Brain pericyte (primary cell): ENCODE data around the gene TAS2R10.
"Not testable (repeated sequence)": the region's sequence is repeated elsewhere in the genome, so short reads cannot be mapped to it uniquely, and the experiment has no call there.

ENCODE experiments used
- DNase-seq: peaks from one replicate; pipeline ENCODE4 v3.0.0-alpha.2; 2012; ENCODE audit warnings: low read depth, low spot score

The TAS2R10 gene, protein sequence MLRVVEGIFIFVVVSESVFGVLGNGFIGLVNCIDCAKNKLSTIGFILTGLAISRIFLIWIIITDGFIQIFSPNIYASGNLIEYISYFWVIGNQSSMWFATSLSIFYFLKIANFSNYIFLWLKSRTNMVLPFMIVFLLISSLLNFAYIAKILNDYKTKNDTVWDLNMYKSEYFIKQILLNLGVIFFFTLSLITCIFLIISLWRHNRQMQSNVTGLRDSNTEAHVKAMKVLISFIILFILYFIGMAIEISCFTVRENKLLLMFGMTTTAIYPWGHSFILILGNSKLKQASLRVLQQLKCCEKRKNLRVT

DNA sequence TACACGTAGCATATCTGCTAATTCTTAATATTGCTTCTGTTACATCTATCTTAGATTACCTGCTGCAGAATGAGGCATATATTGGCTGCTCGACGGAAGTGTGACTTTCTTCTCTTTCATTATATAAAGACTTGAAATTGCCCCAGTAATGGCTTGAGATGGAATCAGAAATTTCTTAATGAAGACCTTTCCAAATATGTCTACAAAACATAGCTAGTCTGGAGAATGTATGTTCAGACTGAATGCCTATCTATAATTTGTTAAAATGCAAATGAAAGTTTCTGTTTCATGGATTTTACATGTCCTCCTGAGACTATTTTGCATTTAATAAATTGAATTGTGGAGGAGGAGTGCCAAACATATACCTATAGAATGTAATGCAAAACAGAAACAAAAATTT is at the start of gene TAS2R10:
TAS2R10 (minus strand) TSS at position 101 of the 400 bp plus-strand sequence; CDS start at position 12, 89 bp downstream.
- DNase-seq, result no peak

DNA sequence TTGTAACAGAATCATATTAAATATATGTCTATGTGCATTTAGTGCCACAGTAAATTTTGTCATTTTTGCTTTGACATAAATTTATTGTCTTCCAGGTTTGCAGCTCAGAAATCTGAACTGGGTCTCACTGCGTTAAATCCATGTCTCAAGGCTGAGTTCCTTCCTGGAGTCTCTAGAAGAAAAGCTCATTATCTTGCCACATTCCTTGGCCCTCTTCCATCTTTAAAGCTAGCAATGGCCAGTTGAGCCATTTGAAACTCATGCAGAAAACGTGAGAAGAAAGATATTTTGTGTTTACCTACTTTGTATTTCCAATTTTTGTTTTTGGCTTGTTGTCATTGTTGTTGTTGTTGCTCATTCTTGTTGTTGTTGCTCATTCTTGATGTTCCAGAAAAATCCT is 47.2 kb upstream of the TAS2R10 start:
- no peak for DNase-seq

DNA sequence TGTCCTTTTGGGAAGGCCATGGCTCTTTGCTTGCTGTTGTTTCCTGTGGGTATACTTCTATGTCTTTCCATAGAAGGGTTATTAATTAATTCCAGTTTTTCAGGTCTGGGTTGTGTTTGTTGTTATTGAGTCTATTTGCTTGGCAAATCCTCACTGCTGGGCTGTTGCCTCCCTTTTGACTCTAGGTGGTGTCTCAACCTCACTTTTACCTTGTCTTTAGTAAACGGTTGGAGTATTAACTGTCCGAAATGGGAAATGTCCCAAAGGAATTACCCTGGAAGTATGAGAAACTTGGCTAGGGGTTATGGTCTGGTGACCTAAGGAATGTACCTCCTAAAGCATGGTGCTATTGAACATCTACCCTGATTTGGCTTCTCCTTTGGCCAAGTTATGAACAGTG is 41.2 kb upstream of the TAS2R10 start:
- no peak for DNase-seq

DNA sequence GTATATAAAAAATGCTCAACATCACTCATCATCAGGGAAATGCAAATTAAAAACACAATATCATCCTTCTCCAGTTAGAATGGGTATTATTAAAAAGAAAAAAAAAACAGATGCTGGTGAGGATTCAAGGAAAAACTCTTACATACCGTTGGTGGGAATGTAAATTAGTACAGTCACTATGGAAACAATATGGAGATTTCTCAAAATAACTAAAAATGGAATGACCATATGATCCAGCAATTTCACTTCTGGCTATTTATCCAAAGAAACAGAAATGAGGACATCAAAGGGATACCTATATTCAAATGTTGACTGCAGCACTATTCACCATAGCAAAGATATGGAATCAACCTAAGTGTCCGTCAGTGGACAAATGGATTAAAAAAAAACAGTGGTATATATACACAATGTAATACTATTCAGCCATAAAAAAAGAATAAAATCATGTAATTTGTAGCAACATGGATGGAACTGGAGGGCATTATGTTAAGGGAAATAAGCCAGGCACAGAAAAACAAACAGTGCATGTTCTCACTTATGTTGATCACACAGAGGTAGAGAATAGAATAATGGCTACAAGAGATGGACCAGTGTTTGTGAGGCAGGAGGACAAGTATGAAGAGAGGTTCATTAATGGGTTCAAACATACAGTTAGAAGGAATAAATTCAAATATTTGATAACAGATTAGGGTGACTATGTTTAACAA is 37.5 kb upstream of the TAS2R10 start:
- DNase-seq, result no peak

DNA sequence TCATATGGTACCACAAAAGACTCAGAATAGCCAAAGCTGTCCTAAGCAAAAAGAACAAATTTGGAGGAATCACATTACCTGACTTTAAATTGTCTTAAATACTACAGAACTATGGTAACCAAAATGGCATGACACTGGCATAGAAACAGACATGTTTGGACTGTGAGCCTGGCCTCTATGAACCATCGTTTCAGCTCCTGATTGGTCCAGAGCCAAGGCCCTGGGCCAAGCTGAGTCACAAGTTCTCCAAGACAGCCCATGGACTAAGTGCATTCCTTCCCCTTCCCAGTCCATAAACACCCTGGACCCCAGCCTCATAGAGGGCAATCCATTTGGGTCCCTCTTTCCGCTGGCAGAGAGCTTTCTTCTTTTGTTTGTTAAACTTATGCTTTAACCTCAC is 35.2 kb upstream of the TAS2R10 start:
- no peak for DNase-seq

DNA sequence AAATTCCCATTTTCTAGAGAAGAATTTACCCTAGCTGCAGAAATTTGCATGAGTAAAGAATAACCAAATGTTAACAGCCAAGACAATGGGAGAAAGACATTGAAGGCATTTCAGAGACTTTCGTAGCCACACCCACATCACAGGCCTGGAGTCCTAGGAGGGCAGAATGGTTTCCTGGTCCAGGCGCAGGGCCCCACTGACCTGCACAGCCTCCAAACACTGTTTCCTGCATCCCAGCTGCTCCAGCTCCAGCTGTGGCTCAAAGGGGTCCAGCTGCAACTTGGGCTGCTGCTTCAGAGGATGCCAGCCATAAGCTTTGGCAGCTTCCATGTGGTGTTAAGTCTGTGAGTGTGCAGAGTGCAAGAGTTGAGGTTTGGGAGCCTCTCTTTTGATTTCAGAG is 29.6 kb upstream of the TAS2R10 start:
- no peak for DNase-seq

DNA sequence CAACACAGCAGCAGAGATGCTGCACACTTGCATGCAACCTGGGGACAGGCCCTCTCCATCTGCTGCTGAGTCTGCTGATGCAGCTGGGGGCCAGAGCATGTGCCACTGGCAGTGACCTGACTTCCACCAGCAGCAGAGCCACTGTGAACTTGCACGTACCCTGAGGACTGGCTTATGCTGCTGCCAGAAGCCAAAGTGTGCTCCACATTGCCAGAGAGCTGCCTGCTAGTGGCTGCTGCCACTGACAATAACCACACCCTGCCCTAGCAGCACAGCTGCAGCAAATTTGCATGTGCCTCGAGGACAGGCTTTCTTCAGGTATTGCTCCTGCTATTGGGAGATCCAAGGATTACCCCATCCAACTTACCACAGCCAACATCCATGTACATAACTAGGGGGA is 27.6 kb upstream of the TAS2R10 start:
- DNase-seq, result no peak

DNA sequence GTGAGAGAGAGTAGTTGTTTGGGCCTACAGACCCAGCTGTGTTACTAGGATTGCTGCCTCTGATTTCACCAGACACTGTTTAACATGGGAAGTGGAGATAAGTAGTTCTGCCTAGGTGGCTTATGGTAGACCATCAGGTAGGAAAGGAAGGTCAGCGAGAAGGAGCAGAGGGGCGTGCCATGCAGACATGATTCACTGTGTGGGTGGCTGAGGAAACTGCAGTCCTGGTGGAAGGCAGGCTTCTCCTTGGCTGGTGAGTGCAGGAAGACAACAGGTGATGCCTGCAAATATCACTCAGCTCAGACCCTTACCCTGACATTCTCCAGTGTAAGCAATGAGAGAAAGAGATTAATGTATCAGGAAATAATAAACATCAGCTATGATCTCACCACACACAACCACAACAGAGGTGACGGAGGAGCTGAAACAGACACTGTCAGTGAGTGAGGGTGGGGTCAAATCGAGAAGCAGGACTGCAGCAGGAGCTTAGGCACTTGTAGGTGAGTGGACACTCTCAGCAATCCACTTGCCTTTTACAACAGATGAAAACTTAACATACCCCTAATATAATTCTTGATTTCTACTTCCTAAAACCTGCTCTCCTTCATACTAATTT is 25.2 kb upstream of the TAS2R10 start:
- DNase-seq, result no peak

DNA sequence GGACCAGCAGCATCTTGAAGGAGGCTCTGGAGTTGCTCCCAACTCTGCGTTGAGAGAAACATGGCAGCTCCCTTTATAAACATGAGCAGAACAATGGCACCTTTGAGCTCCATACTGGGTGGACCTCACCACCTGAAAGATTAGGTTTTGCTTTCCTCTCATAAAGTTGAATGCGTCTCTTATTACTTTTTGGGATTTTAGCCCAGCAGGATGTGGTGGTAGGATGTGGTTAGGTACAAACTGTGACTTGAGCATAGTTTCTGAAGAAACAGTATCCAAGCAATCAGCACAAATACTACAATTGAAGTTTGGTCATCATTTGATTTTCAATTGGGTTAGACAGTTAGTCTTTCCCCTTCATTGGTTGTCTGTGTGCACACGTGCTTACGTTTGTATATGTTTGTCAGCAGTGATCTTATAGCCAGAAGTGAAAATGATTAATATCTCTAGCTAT is 23.3 kb upstream of the TAS2R10 start, which contains the start of gene PRR4:
PRR4 (minus strand) TSS at position 51 of the 454 bp plus-strand sequence; CDS start at position 13, 38 bp downstream.
- no peak for DNase-seq

DNA sequence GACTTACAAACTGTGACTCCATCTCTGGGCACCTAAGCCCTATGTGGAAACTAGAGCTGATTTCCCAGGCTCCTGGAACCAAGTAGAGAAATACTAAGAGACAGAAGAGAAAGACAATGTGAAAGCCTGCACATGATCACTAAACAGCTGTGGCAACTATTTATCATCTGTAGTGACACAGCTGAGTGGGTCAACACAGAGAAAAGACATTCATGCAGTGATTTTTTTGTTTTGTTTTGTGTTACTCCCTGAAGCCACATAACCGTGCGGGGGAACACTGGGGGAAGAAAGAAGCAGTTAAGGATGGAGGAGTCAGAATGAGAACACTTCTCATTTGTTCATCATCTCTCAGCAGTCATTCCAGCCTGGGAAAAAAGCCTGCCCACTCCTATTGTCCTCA is 21.6 kb upstream of the TAS2R10 start:
- no peak for DNase-seq

DNA sequence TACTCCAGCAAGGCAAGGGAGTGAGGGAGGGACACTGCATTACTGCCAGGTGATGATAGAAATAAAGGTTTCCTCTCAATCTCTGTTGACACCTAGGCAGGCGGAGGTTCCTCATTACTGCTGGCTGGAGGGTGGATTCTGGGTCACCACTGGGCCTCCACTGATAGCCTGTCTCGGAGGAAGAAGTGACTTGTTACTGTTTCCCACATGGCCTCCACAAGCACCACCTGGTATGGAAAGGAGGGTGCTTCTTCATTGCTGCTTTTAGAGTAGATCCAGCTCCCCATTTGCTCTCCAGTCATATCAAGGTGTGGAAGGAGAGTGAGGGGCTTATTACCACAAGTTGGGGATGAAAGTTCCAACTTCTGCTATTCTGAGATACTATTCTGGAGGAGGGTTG is 16.7 kb upstream of the TAS2R10 start:
- no peak for DNase-seq

DNA sequence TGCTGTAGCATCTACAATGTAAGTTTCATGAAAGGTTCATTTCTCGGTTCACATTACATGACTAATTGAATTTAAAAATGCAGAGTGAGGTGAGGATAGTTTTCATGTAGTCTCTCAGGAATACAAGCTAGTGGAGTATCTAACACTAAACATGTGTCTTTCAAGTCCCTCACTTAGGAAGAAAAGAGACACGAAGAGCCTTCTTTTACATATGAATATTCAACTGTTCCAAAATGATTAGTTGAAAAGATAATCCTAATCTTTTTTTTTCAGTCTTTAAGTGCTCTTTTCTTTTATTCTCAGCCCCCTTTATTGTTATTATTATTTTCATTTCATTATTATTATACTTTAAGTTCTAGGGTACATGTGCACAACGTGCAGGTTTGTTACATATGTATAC is 12.3 kb upstream of the TAS2R10 start:
- DNase-seq, result no peak

DNA sequence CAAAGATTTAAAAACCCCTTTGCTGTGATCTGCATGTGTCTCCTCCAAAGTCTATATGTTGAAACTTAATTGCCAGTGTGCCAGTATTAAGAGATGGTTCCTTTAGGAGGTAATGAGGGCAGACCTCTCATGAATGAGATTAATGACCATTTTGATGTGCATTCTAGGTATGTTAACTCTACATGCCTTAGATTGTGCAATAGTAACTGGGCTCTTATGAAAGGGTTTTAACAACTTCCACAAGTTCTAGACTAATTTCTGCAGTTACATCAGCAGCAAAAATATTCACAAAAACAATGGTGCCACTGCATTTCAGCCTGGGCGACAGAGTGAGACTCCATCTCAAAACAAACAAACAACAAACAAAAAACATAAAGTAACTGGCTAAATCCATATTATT is 3.8 kb upstream of the TAS2R10 start:
- no peak for DNase-seq

DNA sequence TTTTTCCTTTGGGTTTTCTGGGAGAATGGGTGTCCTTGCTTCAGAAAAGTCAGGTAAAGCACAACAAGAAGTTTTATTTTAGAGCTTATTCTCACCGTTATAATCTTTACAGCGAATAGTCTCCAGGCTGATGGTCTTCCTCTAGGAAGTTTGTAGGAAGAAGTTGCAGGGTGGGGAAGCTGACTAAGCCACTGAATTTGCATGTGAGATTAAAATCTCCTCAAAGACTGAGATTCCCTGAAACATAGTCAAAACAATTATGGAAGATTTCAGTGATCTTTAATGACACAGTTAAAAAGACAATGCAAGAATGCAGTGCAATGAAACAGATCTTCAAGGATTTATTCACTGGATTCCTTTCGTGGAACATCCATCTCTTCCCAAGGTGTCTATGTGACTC is 1.2 kb downstream of the TAS2R10 start:
- DNase-seq, result no peak

DNA sequence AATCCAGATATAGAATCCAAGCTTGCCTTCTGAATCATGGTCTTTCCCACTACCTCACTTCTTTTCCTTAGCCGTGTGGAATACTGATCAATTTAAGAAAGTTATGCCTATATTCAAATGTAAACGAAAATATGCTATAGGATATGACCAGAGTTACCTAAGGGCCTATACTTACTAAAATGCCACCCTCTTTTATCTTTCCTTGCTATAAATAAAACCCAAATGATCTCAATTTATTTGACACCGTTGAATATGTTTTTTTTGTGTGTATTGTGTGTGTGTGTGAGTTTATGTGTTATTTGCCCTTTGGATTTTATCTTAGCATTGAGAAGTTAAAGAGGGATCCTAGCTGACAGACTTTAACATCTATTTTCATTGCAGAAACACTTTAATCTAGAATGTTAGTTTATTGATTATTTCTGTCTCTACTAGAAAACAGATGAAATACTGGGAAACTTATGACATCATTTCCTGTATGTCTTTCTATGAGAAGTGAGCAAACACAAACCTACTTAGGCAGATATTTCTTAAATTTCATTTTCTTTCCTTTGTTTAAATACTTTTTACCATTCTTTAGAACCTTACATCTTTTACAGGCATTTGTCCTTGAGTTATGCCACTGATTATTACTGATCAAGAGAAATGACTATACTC is 14.1 kb downstream of the TAS2R10 start:
- no peak for DNase-seq

DNA sequence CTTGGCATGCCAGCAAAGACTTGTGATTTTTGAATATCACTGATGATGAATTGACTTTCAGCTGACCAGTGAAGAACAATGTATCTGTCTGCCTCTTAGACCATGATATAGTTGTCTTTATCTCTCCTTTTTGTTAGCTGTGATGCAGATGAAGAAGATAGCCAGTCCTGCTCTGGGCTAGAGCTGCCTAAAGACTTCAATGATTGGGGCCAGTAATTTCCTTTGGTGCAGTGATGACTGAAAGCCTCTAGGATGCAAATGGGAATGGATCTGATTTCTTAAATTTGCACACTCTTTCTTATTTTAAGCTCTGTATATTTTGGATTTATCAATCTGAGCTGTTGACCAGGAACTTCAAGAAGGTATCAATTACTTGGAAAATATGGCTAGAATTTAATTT is 16.1 kb downstream of the TAS2R10 start, which contains the start of gene TAS2R9:
TAS2R9 (minus strand) TSS at position 101 of the 400 bp plus-strand sequence; CDS start at position 8, 93 bp downstream.
- DNase-seq, result no peak

DNA sequence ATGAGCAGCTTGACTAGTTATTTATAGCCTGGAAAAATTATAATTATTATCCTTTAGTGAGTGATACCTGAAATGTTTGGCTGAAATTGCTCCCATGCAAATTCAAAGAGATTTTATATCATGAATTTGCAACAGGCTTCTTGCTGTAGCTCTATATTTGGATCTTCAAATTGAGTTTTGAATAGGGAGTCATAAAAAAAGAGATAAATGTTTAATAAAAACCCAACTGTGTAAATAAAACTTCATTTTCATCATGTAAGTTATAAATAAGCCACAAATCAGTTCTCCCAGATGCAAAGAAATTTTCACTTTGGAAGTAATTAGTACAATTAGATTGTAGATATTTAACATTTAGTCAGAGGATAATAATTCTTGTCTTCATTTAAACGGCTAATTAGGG is 19.0 kb downstream of the TAS2R10 start, which contains the start of gene TAS2R8:
TAS2R8 (minus strand) TSS at position 101 of the 400 bp plus-strand sequence. CDS start 306 bp downstream, outside the sequence.
- DNase-seq, result no peak

DNA sequence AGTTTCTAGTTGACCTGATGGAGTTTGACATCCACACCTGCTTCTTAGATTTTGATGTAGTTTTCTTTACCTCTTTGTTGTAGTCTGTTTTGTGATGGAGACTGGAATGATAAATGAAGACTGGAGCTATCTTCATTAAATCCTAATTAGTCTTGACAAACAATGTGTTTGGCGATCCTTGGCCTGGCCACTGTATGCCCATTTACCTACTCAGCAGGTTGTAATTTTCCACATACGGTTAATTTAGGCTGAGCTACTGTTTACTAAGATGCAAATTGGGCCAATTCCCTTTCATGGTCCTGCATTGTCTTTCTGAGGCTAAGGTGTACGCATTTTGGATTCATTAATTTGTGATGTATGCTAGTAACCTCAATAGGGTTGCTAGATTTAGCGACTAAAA is 23.6 kb downstream of the TAS2R10 start, which contains the start of gene TAS2R7:
TAS2R7 (minus strand) TSS at position 41 of the 400 bp plus-strand sequence. CDS start 57 bp downstream, outside the sequence.
- no peak for DNase-seq

DNA sequence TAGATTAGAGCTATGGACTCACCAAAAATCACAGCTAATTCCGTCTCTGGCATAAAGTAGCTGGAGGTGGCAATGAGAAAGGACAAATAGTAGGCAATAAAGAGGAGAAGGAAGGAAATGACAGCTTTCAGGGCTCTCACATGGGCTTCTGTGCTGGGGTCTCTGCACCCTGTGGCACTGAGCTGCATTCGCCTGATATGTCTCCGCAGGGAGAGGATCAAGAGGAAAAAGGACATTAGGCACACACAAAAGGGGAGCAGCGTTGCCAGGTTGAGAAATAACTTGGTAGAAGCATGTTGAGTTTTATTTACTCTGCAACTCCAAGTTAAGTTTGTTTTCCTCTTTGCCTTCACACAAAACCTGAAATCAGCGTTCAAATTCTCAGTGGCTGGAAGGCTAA is 24.4 kb downstream of the TAS2R10 start:
- no peak for DNase-seq

DNA sequence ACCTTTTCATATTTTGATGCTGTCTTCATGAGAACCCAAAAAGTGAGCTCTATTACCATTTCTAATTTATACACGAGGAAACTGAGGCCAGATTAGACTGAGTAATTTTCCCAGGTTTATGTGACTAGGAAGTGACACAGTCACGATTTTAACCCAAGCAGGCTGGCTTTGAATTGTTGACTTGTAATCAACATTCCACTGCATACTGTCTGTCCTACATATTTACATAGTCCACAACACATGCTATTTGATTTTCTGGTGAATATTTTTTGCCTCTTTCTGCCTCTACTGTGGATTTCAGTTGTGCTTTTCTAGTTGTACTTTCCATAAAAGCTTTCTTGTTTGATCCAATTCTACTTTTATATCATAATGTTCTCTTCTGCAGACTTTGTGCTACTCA is 31.9 kb downstream of the TAS2R10 start:
- no peak for DNase-seq

DNA sequence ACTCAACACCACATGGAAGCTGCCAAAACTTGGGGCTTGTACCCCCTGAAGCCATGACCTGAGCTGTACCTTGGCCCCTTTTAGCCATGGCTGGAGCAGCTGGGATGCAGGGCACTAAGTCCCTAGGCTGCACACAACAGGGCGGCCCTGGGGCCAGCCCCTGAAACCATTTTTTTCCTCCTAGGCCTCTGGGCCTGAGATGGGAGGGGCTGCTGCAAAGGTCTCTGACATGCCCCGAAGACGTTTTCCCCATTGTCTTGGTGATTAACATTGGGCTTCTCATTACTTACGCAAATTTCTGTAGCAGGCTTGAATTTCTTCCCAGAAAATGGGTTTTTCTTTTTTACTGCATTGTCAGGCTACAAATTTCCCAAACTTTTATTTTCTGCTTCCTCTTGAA is 34.4 kb downstream of the TAS2R10 start:
- DNase-seq, result not testable (repeated sequence)

DNA sequence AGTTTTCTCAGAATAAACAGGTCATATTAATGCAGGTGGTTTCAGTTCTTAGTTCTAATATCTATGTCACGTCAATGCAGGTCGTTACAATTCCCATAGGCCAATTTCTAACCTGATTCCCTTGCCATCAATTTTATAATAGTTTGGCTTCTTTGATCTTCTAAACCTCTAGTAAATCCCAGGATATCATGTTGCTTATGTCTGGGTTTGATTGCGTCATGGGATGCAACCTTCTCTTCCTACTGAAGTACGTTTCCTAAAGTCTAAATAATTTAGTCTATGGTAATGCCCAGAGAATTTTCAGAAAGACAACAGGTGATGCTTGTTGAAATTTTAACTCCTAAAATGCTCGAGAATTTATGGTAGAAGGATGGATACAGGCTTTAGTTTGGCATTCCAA is 42.9 kb downstream of the TAS2R10 start:
- DNase-seq, result no peak
